Mononuclear cell (primary cell): Measurements from ENCODE around the gene PACSIN2. TPM values are rescaled to one million over a fixed set of nuclear protein-coding genes. Genes with fewer than 3 reads are reported as not detected.

Experiments
- H3K27me3 ChIP-seq: 2 replicates; pipeline ENCODE4 v1.6.0; 2011; ENCODE audit warnings: low read length, control low read depth; ENCODE audit not compliant: insufficient read depth
- H3K4me1 ChIP-seq: 2 replicates; pipeline ENCODE4 v1.5.1; 2011; ENCODE audit warnings: mild to moderate bottlenecking, low read length, control low read depth; ENCODE audit not compliant: insufficient read depth
- H3K4me3 ChIP-seq: 2 replicates; pipeline ENCODE4 v1.5.1; 2011; ENCODE audit warnings: mild to moderate bottlenecking, low read length, moderate library complexity
- H3K9me3 ChIP-seq: 2 replicates; pipeline ENCODE4 v1.5.1; 2011; ENCODE audit warnings: low read depth, mild to moderate bottlenecking, control low read depth, low read length
- total RNA-seq: library from RNA; depleted of rRNA; stranded (reverse); fragments of >200 nt; gene quantifications from one replicate; pipeline ENCODE4 v1.2.3, GENCODE V29; 2012

Gene PACSIN2
- total RNA-seq, 1 donor: 45.4 TPM

DNA sequence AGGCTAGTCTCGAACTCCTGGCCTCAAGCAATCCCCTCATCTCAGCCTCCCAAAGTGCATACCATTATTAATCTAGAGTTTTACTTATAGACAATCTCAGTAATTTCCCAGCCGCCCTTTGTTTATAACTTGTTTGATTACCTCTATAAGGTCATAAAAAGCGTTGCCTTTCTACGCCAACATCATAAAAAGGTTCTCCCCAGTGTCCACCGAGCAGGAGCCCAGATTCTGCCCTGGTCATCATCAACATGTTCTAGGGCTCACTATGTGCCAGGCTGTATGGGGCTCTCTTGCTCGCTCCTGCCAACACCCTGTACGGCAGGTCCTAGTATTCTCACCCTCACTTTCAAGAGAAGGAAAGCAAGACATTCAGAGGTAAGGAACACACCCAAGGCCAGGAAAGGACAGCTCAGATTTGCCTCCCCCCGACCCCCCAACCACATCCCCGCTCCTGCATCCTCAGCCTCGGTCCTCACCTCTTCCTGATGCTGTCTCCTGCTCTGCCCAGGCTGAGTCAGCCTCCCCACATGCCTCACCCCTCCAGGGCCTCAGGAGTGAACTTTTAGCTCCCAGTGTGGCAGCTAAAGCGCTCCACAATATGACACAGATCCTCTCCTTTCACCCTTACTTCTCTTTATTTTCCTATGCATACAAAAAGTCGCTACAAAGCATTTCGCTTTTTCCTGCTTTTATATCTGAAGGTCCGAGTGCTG is 172.1 kb downstream of the PACSIN2 start:
- no peaks in the 10 kb centered on the region for H3K9me3 ChIP-seq
- H3K27me3 ChIP-seq: no peaks in the 10 kb centered on the region
- no peak overlapping the region for H3K4me3 ChIP-seq
- no peaks in the 10 kb centered on the region for H3K4me1 ChIP-seq

DNA sequence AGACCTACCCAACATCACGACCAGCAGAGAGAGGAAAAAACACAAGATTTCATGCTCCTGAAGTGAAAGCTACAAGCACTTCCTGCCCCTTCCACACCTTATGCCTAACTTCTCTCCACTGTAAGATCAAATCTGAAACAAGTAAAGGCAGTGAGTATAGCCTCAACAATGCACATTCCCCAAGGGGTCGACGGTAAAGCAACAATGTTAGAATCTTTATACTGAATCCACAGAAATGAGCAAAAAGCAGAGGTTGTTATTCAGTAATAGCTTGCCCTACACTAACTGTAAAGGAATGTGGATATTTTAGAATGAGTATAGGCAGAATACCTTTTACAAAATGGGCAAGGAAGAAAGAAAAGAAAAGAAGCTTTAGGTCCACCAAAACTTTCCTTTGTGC is 173.5 kb downstream of the PACSIN2 start:
- Histone ChIP-seq H3K27me3 (no peaks in the 10 kb centered on the region), H3K9me3 (no peaks in the 10 kb centered on the region), H3K4me3 (no peak overlapping the region), H3K4me1 (no peaks in the 10 kb centered on the region)

DNA sequence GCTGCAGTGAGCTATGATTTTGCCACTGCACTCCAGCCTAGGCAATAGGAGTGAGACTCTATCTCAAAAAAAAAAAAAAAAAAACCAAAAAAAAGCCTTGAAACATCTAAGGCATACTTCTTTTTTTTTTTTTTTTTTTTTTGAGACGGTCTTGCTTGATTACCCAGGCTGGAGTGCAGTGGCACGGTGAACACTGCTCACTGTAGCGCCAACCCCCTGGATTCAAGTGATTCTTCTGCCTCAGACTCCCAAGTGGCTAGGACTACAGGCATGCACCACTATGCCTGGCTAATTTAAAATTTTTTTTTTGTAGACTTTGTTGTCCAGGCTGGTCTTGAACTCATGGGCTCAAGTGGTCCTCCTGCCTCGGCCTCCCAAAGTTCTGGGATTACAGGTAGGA is 177.4 kb downstream of the PACSIN2 start:
- Histone ChIP-seq H3K27me3 (no peaks in the 10 kb centered on the region), H3K4me1 (no peaks in the 10 kb centered on the region)

DNA sequence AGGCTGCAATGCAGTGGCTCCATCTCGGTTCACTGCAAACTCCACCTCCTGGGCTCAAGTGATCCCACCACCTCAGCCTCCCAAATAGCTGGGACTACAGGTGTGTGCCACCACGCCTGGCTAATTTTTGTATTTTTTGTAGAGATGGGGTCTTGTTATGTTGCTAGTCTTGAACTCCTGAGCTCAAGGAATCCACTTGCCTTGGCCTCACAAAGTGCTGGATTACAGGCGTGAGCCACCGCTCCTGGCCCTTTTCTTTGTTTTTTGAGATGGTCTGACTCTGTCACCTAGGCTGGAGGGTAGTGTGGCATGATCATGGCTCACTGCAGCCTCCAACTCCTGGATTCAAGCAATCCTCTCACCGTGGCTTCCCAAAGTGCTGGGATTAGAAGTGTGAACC is 178.9 kb downstream of the PACSIN2 start:
- no peaks in the 10 kb centered on the region for H3K9me3 ChIP-seq
- H3K27me3 ChIP-seq: no peaks in the 10 kb centered on the region
- no peaks in the 10 kb centered on the region for H3K4me1 ChIP-seq
- no peak overlapping the region for H3K4me3 ChIP-seq

More for the DNA sequence above, 177.4 kb downstream of the PACSIN2 start:
- Histone ChIP-seq H3K4me3 (no peak overlapping the region), H3K9me3 (no peaks in the 10 kb centered on the region)

DNA sequence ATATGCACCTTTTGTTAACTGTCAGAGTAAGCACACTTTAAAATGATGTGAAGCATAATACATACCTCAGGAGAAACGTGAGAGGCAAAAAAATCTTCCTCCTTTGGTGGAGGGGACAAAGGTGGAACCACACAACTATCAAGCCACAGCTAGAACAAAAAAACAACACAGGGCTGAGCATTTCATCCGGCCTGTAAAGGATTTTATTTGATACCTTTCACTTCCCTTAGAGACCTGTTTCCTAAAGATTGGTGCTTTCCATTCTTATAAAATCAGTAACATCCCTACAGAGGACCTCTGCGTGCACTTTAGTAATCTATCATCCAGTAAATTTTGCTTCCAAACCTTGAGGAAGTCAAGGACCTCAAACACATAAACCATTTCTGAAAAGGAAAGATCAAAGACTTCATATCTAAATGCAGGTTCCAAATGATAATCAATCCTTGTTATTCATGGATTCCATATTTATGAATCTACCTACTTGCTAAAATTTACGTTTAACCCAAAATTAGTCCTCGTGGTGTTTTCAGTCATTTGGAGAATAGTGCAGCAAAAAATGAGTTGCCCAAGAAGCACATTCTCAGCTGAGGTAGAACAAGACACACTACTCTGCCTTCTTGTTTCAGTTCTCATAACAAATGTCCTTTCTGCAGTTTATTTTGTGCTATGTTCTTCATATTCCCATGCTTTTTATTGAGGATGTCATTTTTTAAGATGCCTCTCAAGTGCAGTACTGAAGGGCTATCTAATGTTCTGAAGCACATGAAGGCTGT is 180.6 kb downstream of the PACSIN2 start:
- Histone ChIP-seq H3K4me3 (no peak overlapping the region), H3K4me1 (no peaks in the 10 kb centered on the region), H3K9me3 (no peaks in the 10 kb centered on the region), H3K27me3 (no peaks in the 10 kb centered on the region)

DNA sequence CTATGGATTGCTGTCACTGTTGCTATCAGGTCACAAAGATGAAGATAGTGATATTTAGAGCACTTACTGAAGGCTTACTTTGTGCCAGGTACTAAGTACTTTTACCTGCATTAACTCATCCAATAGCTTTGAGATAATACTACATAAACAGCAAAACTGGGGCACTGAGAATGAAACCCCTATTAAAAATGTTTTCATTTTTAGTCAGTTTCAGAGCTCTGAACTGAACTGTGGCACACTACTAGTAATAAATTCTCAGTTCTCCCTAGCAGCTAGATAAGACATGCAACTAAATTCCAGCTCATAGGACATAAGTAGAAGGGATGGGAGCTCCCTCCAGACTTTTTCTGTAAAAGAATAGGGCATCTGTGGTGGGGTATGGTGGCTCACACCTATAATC is 181.8 kb downstream of the PACSIN2 start:
- no peaks in the 10 kb centered on the region for H3K9me3 ChIP-seq
- H3K4me3 ChIP-seq: no peak overlapping the region

DNA sequence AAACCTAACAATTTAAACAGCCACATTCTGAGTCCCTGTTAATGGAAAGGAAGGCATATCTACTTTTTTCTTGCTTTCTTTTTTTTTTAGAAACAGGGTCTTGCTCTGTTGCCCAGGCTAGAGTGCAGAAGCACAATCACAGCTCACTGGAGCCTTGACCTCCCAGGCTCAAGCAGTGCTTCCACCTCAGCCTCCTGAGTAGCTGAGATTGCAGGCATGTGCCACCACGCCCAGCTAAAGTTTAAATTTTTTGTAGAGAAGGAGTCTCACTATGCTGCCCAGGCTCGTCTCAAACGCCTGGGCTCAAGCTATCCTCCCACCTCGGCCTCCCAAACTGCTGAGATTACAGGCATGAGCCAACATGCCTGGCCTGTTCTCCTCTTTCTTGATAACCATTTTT is 183.2 kb downstream of the PACSIN2 start:
- H3K4me3 ChIP-seq: no peak overlapping the region
- H3K9me3 ChIP-seq: no peaks in the 10 kb centered on the region
- H3K27me3 ChIP-seq: no peaks in the 10 kb centered on the region
- no peaks in the 10 kb centered on the region for H3K4me1 ChIP-seq

More for the DNA sequence above, 181.8 kb downstream of the PACSIN2 start:
- H3K4me1 ChIP-seq: no peaks in the 10 kb centered on the region
- no peaks in the 10 kb centered on the region for H3K27me3 ChIP-seq

DNA sequence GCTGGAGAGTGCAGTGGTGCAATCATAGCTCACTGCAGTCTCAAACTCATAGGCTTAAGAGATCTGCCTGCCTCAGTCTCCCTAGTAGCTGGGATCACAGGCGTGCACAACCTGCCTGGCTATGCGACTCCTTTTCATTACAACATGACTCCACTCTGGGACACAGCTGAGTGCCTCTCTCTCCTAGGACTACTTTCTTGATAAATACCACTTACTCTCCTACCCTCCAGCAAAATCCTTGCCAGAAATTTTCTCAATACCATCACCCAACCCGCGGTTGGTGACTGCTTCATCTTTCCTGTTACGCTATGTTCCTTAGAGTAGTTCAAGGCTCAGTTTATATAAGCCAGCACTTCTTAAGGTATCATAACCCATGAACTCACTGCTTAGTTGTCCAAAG is 184.8 kb downstream of the PACSIN2 start:
- no peaks in the 10 kb centered on the region for H3K9me3 ChIP-seq
- no peak overlapping the region for H3K4me3 ChIP-seq
- H3K27me3 ChIP-seq: no peaks in the 10 kb centered on the region
- H3K4me1 ChIP-seq: no peaks in the 10 kb centered on the region

DNA sequence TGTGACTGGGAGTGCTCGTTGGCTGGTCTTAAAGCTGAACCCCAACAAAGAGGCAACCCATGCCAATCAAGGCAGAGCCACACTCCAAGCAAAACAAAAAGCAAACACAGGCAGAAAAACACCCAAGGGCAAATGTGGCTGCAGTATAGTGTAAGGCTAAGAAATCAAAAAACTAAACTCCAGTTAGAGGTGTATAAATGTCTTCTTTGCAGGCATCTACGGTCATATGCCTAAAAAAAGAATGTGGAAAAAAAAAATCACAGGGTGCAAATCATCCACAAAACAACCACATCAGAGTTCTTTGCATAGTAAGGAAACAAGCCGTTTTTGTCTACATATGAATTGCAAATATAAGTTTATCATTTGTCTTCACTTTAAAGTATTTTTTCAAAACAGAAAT is 185.6 kb downstream of the PACSIN2 start:
- H3K9me3 ChIP-seq: no peaks in the 10 kb centered on the region
- no peaks in the 10 kb centered on the region for H3K4me1 ChIP-seq
- no peak overlapping the region for H3K4me3 ChIP-seq
- no peaks in the 10 kb centered on the region for H3K27me3 ChIP-seq

DNA sequence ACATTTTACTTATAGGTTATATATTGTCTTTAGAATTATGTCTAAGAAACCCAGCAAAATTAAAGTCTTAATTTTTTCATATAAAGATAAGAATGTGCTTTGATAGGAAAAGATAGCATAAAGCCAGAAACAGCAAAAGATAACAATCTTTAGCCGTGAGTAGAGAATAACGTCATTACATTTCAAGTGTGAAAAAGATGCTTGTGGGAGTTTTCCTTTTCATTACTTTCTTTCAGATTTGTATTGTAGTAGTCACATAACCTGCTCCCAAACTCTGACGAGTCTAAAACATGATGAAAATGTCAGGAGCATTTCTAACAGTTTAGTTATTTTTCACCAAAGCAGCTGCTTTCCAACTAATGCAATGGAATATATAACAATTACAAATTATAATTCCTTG is 189.2 kb downstream of the PACSIN2 start:
- Histone ChIP-seq H3K4me3 (no peak overlapping the region), H3K27me3 (no peaks in the 10 kb centered on the region), H3K4me1 (no peaks in the 10 kb centered on the region), H3K9me3 (no peaks in the 10 kb centered on the region)

DNA sequence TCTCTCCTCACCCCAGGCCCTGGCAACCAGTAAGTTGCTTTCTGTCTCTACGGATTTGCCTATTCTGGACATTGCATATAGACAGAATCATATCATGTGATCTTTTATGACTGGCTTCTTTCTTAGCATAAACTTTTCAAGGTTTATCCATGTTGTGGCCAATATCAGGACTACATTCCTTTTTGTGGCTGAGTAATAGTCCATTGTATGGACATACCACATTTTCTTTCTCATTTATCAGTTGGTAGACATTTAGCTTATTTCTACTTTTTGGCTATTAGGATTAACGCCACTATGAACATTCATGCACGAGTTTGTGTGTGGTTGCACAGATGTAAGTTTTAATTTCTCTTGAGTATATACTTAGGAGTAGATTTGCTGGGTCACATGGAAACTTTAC is 193.6 kb downstream of the PACSIN2 start:
- Histone ChIP-seq H3K9me3 (no peaks in the 10 kb centered on the region), H3K4me3 (no peak overlapping the region), H3K4me1 (no peaks in the 10 kb centered on the region), H3K27me3 (no peaks in the 10 kb centered on the region)

DNA sequence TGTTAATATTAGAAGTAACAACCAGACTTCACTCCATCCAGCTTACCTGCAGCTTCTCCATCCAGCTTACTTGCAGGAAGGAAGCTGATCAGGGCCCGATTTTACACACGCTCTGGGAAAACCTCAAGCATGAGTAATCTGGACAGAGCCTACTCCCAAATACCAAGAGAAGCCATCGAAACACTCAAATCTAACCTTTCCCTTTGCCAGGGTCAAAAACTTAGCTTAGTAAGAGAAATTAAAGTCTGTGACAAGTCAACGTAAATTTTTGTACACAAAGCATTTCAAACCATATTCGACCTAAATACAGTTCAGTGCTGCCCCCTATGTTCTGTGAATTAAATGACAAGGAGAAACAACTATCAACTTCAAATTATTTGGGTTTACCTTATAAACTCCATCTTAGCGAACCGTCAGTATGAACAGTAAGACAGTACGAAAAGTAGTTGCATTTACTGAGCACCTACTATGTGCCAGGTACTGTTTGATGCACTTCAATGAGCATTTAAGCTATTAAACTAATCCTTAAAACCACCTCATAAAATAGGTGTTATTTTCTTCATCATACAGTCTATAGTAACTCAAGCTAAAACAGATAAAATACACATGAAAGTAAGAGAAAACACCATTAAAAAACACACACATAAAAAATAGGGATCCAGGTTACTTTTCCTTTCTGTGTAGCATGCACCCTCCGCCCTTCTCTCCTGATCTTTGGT is 194.7 kb downstream of the PACSIN2 start:
- Histone ChIP-seq H3K9me3 (no peaks in the 10 kb centered on the region), H3K27me3 (no peaks in the 10 kb centered on the region), H3K4me3 (no peak overlapping the region)

More for the DNA sequence above, 194.7 kb downstream of the PACSIN2 start:
- H3K4me1 ChIP-seq: no peaks in the 10 kb centered on the region
